ENCODE results near the gene CKAP2L. TPM values are rescaled to one million over a fixed set of nuclear protein-coding genes. Genes with fewer than 3 reads are reported as not detected.
A peak's percentile ranks its signal among the peaks of the same experiment; 100 is the strongest.

CKAP2L gene
- total and polyA plus RNA-seq, 11 donors: 0.06 to 4.5 (median 0.29) TPM; not detected in 4

GRCh38 chr2:112772322-112772721 lies 7.9 kb upstream of the CKAP2L start:
- TF ChIP-seq POLR2A (IDR thresholded peaks at IDR 0.05): no peak
- TF ChIP-seq, protein P1, sequence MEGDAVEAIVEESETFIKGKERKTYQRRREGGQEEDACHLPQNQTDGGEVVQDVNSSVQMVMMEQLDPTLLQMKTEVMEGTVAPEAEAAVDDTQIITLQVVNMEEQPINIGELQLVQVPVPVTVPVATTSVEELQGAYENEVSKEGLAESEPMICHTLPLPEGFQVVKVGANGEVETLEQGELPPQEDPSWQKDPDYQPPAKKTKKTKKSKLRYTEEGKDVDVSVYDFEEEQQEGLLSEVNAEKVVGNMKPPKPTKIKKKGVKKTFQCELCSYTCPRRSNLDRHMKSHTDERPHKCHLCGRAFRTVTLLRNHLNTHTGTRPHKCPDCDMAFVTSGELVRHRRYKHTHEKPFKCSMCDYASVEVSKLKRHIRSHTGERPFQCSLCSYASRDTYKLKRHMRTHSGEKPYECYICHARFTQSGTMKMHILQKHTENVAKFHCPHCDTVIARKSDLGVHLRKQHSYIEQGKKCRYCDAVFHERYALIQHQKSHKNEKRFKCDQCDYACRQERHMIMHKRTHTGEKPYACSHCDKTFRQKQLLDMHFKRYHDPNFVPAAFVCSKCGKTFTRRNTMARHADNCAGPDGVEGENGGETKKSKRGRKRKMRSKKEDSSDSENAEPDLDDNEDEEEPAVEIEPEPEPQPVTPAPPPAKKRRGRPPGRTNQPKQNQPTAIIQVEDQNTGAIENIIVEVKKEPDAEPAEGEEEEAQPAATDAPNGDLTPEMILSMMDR (IDR thresholded peaks at IDR 0.05): no peak
- H3K27ac ChIP-seq: no peak overlapping the region
- H3K4me3 ChIP-seq: no peak overlapping the region
- no peak for ATAC-seq
- H3K27me3 ChIP-seq: no peaks in the 10 kb centered on the region
- no peak for DNase-seq
- H3K4me1 ChIP-seq: peaks cover 0 to 15% (median 0%) of the 10 kb centered on the region in 12 donors
- intact Hi-C loops (cut with DNase I): no loop called here
- 76 to 81% (median 78%) methylated on average over 4 of the region's 4 CpGs for WGBS, 4 donors
- H3K36me3 ChIP-seq: no peaks in the 10 kb centered on the region
- H3K9me3 ChIP-seq: no peaks in the 10 kb centered on the region

- TF ChIP-seq, protein P1 (IDR thresholded peaks at IDR 0.05): peak in 1 of 12 donors; percentile 13
- no peak for TF ChIP-seq POLR2A (IDR thresholded peaks at IDR 0.05)
- H3K36me3 ChIP-seq: no peaks in the 10 kb centered on the region
- peak overlapping the region in 5 of 12 donors; percentile 13 to 40 (median 32) for H3K4me3 ChIP-seq
- H3K9me3 ChIP-seq: no peaks in the 10 kb centered on the region
- H3K4me1 ChIP-seq: peaks cover 0 to 29% (median 5%) of the 10 kb centered on the region in 12 donors
- H3K27ac ChIP-seq: peak overlapping the region in 4 of 12 donors; percentile 27 to 73 (median 42)
- H3K27me3 ChIP-seq: no peaks in the 10 kb centered on the region
- ATAC-seq (no peak), DNase-seq (no peak)
- 32 to 45% (median 40%) methylated on average over 1 of the region's 1 CpG for WGBS, 4 donors
- intact Hi-C loops (cut with DNase I): loop anchor here in 3 of 10 donors (5.0 to 10.0 kb wide), 2 partner anchors 46 to 49 kb away; no protein-coding TSS in a partner anchor
Observed at GRCh38 chr2:112768432-112768831, 4.0 kb upstream of the CKAP2L start.

- TF ChIP-seq POLR2A (IDR thresholded peaks at IDR 0.05): no peak
- TF ChIP-seq, protein P1 (IDR thresholded peaks at IDR 0.05): no peak
- peaks cover 0 to 29% (median 5%) of the 10 kb centered on the region in 12 donors for H3K4me1 ChIP-seq
- peak overlapping the region in 8 of 12 donors; percentile 13 to 40 (median 24) for H3K4me3 ChIP-seq
- H3K27me3 ChIP-seq: no peaks in the 10 kb centered on the region
- DNase-seq (no peak), ATAC-seq (peak in 1 of 4 donors; percentile 30)
- no peaks in the 10 kb centered on the region for H3K36me3 ChIP-seq
- H3K27ac ChIP-seq: peak overlapping the region in 6 of 12 donors; percentile 11 to 73 (median 32)
- H3K9me3 ChIP-seq: no peaks in the 10 kb centered on the region
- intact Hi-C loops (cut with DNase I): loop anchor here in 3 of 10 donors (5.0 to 10.0 kb wide), 2 partner anchors 47 to 49 kb away; no protein-coding TSS in a partner anchor
- 50 to 63% (median 56%) methylated on average over 6 of the region's 6 CpGs for WGBS, 4 donors
Observed at GRCh38 chr2:112767693-112768330, 3.4 kb upstream of the CKAP2L start.

GRCh38 chr2:112765251-112765650 lies 842 bp upstream of the CKAP2L start:
- ATAC-seq (no peak), DNase-seq (no peak)
- intact Hi-C loops (cut with DNase I): loop anchor here in 3 of 10 donors (5.0 to 10.0 kb wide), 2 partner anchors 50 to 52 kb away; no protein-coding TSS in a partner anchor
- 39 to 65% (median 62%) methylated on average over 4 of the region's 4 CpGs for WGBS, 4 donors
- Histone ChIP-seq H3K4me1 (peaks cover 0 to 23% (median 5%) of the 10 kb centered on the region in 12 donors), H3K27me3 (no peaks in the 10 kb centered on the region), H3K27ac (peak overlapping the region in 2 of 12 donors; percentile 14 to 46), H3K9me3 (no peaks in the 10 kb centered on the region), H3K36me3 (no peaks in the 10 kb centered on the region), H3K4me3 (peak overlapping the region in 11 of 12 donors; percentile 55 to 96 (median 70))
- no peak for TF ChIP-seq POLR2A (IDR thresholded peaks at IDR 0.05)
- TF ChIP-seq, protein P1 (IDR thresholded peaks at IDR 0.05): no peak

Data from heart left ventricle (tissue), 16 donors.